Measurements from ENCODE around the gene CELA1.
"Not testable (repeated sequence)": the region's sequence is repeated elsewhere in the genome, so short reads cannot be mapped to it uniquely, and the experiment has no call there.

CELA1 gene

GRCh38 chr12:51307655-51308593 lies 38.6 kb downstream of the CELA1 start:
- DNase-seq: peak; percentile 81

DNA sequence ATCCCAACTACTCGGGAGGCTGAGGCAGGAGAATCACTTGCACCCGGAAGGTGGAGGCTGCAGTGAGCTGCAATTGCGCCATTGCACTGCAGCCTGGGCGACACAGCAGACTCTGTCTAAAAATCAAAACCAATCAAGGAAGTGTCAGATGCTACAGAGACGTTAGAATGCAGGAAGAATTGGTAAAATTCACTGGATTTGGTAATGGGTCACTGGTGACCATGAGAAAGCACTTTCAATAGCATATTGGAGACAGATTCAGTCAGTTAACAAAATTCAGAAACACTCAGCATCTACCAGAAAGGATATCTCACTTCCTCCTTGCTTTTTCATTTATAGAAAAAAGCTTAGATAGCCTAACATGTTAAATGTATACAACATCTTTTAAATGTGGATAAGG lies 40.0 kb downstream of the CELA1 start:
- no peak for DNase-seq

- DNase-seq: not testable (repeated sequence)
Measured at GRCh38 chr12:51300768-51301167, 45.7 kb downstream of the CELA1 start.

GRCh38 chr12:51295651-51296050 lies 50.8 kb downstream of the CELA1 start:
- DNase-seq: no peak

DNA sequence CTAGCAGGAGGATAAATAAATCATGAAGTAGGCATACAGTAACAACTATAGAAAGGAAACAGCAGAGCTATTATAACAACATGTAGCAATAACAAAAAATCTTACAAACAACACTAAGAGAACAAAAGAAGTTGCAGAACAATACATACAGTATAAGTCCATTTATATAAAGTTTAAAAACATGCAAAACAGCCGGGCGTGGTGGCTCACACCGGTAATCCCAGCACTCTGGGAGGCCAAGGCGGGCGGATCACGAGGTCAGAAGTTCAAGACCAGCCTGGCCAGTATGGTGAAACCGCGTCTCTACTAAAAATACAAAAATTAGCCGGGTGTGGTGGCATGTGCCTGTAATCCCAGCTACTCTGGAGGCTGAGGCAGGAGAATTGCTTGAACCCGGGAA lies 52.4 kb downstream of the CELA1 start:
- DNase-seq: not testable (repeated sequence)

DNA sequence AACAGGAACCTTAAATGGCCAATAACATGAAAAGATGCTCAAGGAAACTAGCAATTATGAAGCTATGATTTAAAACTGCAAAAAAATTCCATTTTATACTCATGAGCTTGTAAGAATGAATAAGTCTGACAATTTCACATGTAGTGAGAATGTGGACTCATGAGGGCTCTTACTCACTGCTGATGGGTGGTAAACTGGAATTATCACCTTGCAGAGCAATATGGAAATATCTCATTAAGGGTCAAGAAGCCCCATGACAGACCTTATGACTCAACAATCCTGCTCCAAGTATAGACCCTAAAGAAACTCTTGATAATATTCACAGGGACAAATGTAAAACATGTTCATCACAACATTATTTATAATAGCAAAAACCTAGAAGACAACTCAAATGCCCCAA lies 52.8 kb downstream of the CELA1 start:
- peak; percentile 30 for DNase-seq

DNA sequence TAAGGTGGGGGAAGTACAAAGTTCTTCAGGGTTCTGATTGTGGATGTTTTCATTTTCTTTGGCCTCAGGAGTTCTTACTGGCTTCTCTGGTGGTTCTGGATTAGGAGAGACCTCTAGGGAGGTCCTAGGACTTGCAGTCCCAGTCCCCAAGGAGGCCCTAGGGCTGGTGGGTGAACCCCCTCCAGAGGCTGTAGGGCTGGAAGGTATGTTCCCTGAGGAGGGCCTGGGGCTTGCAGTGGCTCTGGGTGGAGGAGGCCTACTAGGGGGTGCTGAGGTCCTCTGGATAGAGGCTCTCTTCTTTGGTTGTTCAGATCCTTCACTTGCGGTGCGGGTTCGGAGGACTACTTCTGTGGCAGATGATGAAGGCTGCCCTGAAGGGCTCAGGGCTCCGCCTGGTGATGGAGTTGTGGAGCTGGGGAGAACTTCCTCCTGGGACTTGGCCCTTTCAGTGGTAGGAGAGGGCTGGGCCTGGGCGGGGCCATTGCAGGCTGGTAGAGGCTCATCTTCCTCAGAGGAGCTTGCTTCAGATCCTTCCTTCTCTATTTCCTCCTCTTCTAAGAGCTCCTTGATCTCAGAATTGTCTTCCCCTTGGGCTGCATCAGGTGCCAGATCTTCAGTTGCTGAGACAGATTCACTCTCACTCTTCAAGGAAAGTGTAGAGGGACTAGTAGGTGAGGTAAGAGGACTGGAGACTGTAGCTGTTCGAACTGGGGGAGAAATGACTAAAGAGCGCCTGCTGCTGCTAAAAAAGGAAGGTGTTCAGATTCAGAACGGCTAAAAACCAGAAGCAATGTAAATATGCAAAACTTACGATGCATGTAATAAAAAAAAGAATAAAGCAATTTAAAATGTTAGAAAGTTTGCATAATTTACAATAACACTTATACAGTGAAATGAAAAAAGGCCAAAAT lies 54.6 kb downstream of the CELA1 start:
- DNase-seq: not testable (repeated sequence)

GRCh38 chr12:51285843-51286242 lies 60.6 kb downstream of the CELA1 start:
- no peak for DNase-seq

- DNase-seq: peak; percentile 56
Measured at GRCh38 chr12:51281202-51281924, 65.1 kb downstream of the CELA1 start.

All from fibroblast of skin of right quadriceps (primary cell).